ENCODE measurements around the gene SELENOT. TPM values are rescaled to one million over a fixed set of nuclear protein-coding genes. Genes with fewer than 3 reads are reported as not detected.
A peak's percentile ranks its signal among the peaks of the same experiment; 100 is the strongest.

SELENOT gene
- total RNA-seq, 2 donors from 2014 or later = 70.8 to 75.9 TPM

DNA sequence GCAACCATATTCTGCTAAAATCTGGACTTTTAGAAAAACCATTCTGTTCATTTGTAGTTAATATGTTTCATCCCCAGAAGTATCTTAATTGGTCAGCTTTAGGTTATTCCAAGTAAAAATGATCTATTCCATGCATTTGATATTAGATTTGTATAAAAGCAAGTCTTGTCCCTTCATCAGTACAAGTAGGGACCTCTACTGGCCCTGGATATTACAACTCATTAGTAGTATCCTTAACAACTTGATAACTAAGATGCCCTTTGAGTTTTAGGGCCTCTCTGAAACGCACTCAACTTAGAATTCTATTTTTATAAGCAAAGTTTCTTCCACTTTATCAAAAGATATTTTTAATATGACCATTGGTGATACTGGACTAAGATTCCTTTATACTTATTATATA lies 25.3 kb upstream of the SELENOT start:
- no peaks in the 10 kb centered on the region for H3K27me3 ChIP-seq (ENCODE audit: control insufficient read depth, insufficient read depth, low read length, poor library complexity, severe bottlenecking)
- no peak overlapping the region for H3K9ac ChIP-seq (ENCODE audit: extremely low read depth, low read length, poor library complexity, severe bottlenecking)
- no peak overlapping the region for H3K4me3 ChIP-seq (ENCODE audit: low read length)
- Mint-ChIP-seq H3K4me3 (no peak overlapping the region), H3K4me1 (no peaks in the 10 kb centered on the region), H3K36me3 (ENCODE audit: low read depth) (peaks cover 55% of the 10 kb centered on the region), H3K27ac (no peak overlapping the region), H3K27me3 (ENCODE audit: insufficient read depth) (no peaks in the 10 kb centered on the region), H3K9me3 (no peaks in the 10 kb centered on the region)
- no peaks in the 10 kb centered on the region for H3K9me3 ChIP-seq (ENCODE audit: control insufficient read depth, low read length)
- 92% methylated on average over 1 of the region's 1 CpG; no CpG with 5 or more reads in 1 of the 2 experiments for WGBS, 2 experiments (ENCODE audit: insufficient coverage in 1 of 2, insufficient read length in 1 of 2)
- TF ChIP-seq, protein P1, sequence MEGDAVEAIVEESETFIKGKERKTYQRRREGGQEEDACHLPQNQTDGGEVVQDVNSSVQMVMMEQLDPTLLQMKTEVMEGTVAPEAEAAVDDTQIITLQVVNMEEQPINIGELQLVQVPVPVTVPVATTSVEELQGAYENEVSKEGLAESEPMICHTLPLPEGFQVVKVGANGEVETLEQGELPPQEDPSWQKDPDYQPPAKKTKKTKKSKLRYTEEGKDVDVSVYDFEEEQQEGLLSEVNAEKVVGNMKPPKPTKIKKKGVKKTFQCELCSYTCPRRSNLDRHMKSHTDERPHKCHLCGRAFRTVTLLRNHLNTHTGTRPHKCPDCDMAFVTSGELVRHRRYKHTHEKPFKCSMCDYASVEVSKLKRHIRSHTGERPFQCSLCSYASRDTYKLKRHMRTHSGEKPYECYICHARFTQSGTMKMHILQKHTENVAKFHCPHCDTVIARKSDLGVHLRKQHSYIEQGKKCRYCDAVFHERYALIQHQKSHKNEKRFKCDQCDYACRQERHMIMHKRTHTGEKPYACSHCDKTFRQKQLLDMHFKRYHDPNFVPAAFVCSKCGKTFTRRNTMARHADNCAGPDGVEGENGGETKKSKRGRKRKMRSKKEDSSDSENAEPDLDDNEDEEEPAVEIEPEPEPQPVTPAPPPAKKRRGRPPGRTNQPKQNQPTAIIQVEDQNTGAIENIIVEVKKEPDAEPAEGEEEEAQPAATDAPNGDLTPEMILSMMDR (conservative IDR thresholded peaks at IDR 0.05) = peak; percentile 39
- H3K36me3 ChIP-seq (ENCODE audit: control insufficient read depth, insufficient read depth, low read length) = peaks cover 61% of the 10 kb centered on the region
- H3K27ac ChIP-seq (ENCODE audit: low read depth, low read length) = no peak overlapping the region
- H3K4me1 ChIP-seq (ENCODE audit: control insufficient read depth, insufficient read depth, low read length) = no peaks in the 10 kb centered on the region
- DNase-seq = no peak

DNA sequence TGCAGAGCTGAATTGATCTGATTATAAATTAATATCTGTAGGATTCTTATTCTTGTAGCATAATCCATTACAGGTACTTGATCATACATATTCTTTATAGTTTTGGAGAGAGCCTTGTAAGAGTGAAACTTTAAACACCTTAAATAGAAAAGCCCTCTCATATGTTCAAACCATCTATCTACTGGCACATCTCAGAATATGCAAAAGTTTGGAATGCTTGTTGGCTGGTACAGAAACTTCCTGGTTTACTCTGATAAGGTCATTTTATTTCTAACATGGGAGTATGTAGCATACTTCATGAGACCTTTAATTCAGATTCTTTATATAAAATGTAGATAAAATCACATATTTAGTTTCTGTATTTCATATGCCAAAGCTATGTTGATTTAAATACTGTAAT lies 21.9 kb upstream of the SELENOT start:
- Histone ChIP-seq H3K4me1 (ENCODE audit: control insufficient read depth, insufficient read depth, low read length) (no peaks in the 10 kb centered on the region), H3K4me3 (ENCODE audit: low read length) (no peak overlapping the region), H3K9me3 (ENCODE audit: control insufficient read depth, low read length) (peaks cover 4% of the 10 kb centered on the region), H3K9ac (ENCODE audit: extremely low read depth, low read length, poor library complexity, severe bottlenecking) (no peak overlapping the region), H3K27ac (ENCODE audit: low read depth, low read length) (no peak overlapping the region), H3K36me3 (ENCODE audit: control insufficient read depth, insufficient read depth, low read length) (peaks cover 71% of the 10 kb centered on the region), H3K27me3 (ENCODE audit: control insufficient read depth, insufficient read depth, low read length, poor library complexity, severe bottlenecking) (no peaks in the 10 kb centered on the region)
- TF ChIP-seq, protein P1 (conservative IDR thresholded peaks at IDR 0.05) = no peak
- Mint-ChIP-seq H3K27ac (no peak overlapping the region), H3K4me1 (no peaks in the 10 kb centered on the region), H3K4me3 (no peak overlapping the region), H3K9me3 (no peaks in the 10 kb centered on the region), H3K36me3 (ENCODE audit: low read depth) (peaks cover 59% of the 10 kb centered on the region), H3K27me3 (ENCODE audit: insufficient read depth) (no peaks in the 10 kb centered on the region)
- no peak for DNase-seq

DNA sequence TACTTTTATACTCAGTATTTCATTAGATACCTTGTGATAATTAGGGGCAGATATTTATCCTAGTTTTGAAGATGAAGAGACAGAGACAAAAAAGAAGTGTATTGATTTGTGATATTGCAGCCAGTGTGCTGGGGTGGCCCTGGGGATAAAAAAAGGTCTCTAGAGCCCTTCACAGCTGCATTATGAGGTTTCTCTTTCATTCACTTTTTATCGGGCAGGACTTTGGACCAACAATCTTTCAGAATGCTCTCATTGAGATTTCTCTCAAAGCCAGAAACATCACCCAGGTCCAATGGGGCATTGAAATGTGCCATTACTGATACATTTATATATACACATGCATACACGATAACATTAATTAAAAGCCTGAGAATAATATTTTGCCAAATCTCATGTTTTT lies 20.5 kb upstream of the SELENOT start:
- no peaks in the 10 kb centered on the region for H3K27me3 Mint-ChIP-seq (ENCODE audit: insufficient read depth)
- H3K27ac Mint-ChIP-seq = peak overlapping the region; percentile 37
- DNase-seq = no peak
- TF ChIP-seq, protein P1 (conservative IDR thresholded peaks at IDR 0.05) = no peak
- H3K27me3 ChIP-seq (ENCODE audit: control insufficient read depth, insufficient read depth, low read length, poor library complexity, severe bottlenecking) = no peaks in the 10 kb centered on the region
- H3K36me3 Mint-ChIP-seq (ENCODE audit: low read depth) = peaks cover 56% of the 10 kb centered on the region
- peaks cover 4% of the 10 kb centered on the region for H3K9me3 ChIP-seq (ENCODE audit: control insufficient read depth, low read length)
- 95 to 100% methylated on average over 2 of the region's 2 CpGs for WGBS, 2 experiments (ENCODE audit: insufficient coverage in 1 of 2, insufficient read length in 1 of 2)
- no peak overlapping the region for H3K27ac ChIP-seq (ENCODE audit: low read depth, low read length)
- no peak overlapping the region for H3K4me3 Mint-ChIP-seq
- no peaks in the 10 kb centered on the region for H3K4me1 Mint-ChIP-seq
- peaks cover 68% of the 10 kb centered on the region for H3K36me3 ChIP-seq (ENCODE audit: control insufficient read depth, insufficient read depth, low read length)
- no peaks in the 10 kb centered on the region for H3K9me3 Mint-ChIP-seq
- H3K4me3 ChIP-seq (ENCODE audit: low read length) = no peak overlapping the region
- no peak overlapping the region for H3K9ac ChIP-seq (ENCODE audit: extremely low read depth, low read length, poor library complexity, severe bottlenecking)
- H3K4me1 ChIP-seq (ENCODE audit: control insufficient read depth, insufficient read depth, low read length) = no peaks in the 10 kb centered on the region

Measured in endodermal cell (in vitro differentiated cells).